SU-DHL-6 (cell line): Measurements from ENCODE around the gene PTH2.
A peak's percentile ranks its signal among the peaks of the same experiment; 100 is the strongest.

Source experiments
- H2AFZ ChIP-seq: fragments of 200-600 bp; sonication (generic); 2 replicates; pipeline ENCODE4 v1.6.1; 2014; ENCODE audit warnings: low read depth, mild to moderate bottlenecking, moderate library complexity, mixed read lengths, antibody characterized with exemption, low read length; ENCODE audit not compliant: severe bottlenecking
- H3F3A ChIP-seq: fragments of 200-600 bp; shearing (Covaris generic); 2 replicates; pipeline ENCODE4 v1.6.0; 2016; ENCODE audit warnings: antibody characterized with exemption, mild to moderate bottlenecking; ENCODE audit not compliant: insufficient read depth
- H3K27ac ChIP-seq: fragments of 200-600 bp; sonication (generic); 2 replicates; pipeline ENCODE4 v1.5.1; 2016; ENCODE audit warnings: low read depth, mild to moderate bottlenecking, low read length, moderate library complexity, mixed read lengths
- H3K27me3 ChIP-seq: fragments of 200-600 bp; sonication (generic), shearing (Covaris generic); 2 replicates; pipeline ENCODE4 v1.6.0; 2014; ENCODE audit warnings: mild to moderate bottlenecking, low read length
- H3K36me3 ChIP-seq: fragments of 200-600 bp; sonication (generic); 2 replicates; pipeline ENCODE4 v1.6.1; 2014; ENCODE audit warnings: mild to moderate bottlenecking, low read length, mixed read lengths
- H3K4me2 ChIP-seq: fragments of 300-600, 200-600 bp; shearing (Covaris generic), sonication (generic); 2 replicates; pipeline ENCODE4 v1.6.0; 2014; ENCODE audit warnings: low read length, low read depth, mild to moderate bottlenecking; ENCODE audit not compliant: poor library complexity, severe bottlenecking
- H3K4me3 ChIP-seq: fragments of 200-600 bp; sonication (generic); 2 replicates; pipeline ENCODE4 v1.5.1; 2014; ENCODE audit warnings: antibody characterized with exemption, low read length, mild to moderate bottlenecking, mixed read lengths; ENCODE audit not compliant: insufficient read depth, poor library complexity, severe bottlenecking
- H3K79me2 ChIP-seq: fragments of 200-600 bp; sonication (generic); 2 replicates; pipeline ENCODE4 v1.6.1; 2014; ENCODE audit warnings: mild to moderate bottlenecking, low read length, moderate library complexity; ENCODE audit not compliant: insufficient read depth
- H3K9ac ChIP-seq: fragments of 200-600 bp; sonication (generic); 2 replicates; pipeline ENCODE4 v1.7.0; 2014; ENCODE audit warnings: mild to moderate bottlenecking, low read length
- H3K9me2 ChIP-seq: fragments of 200-600 bp; sonication (generic); replicated peaks from 2 replicates; pipeline ENCODE4 v1.6.1; 2014; ENCODE audit warnings: low read length; ENCODE audit not compliant: insufficient read depth
- H3K9me3 ChIP-seq: fragments of 200-600 bp; sonication (generic); 2 replicates; pipeline ENCODE4 v1.6.1; 2014; ENCODE audit warnings: low read length, mixed read lengths; ENCODE audit not compliant: insufficient read depth
- H4K20me1 ChIP-seq: fragments of 200-600 bp; sonication (generic); 2 replicates; pipeline ENCODE4 v1.6.1; 2014; ENCODE audit warnings: low read depth, mild to moderate bottlenecking, antibody characterized with exemption, low read length, moderate library complexity, mixed read lengths
- EZH2phosphoT487 ChIP-seq: fragments of 200-600 bp; sonication (generic), shearing (Covaris generic); conservative IDR thresholded peaks from 2 replicates; pipeline ENCODE4 v1.6.1; 2018; ENCODE audit warnings: mild to moderate bottlenecking, antibody characterized with exemption, low read length, moderate library complexity, mixed read lengths
- TF ChIP-seq, protein P1 (sequence below): fragments of 200-600 bp; sonication (generic); IDR thresholded peaks from one replicate; pipeline ENCODE4 v1.5.1; 2017; ENCODE audit warnings: antibody characterized with exemption, mild to moderate bottlenecking, low read length, moderate library complexity; ENCODE audit not compliant: insufficient read depth, poor library complexity, severe bottlenecking

The PTH2 gene

DNA sequence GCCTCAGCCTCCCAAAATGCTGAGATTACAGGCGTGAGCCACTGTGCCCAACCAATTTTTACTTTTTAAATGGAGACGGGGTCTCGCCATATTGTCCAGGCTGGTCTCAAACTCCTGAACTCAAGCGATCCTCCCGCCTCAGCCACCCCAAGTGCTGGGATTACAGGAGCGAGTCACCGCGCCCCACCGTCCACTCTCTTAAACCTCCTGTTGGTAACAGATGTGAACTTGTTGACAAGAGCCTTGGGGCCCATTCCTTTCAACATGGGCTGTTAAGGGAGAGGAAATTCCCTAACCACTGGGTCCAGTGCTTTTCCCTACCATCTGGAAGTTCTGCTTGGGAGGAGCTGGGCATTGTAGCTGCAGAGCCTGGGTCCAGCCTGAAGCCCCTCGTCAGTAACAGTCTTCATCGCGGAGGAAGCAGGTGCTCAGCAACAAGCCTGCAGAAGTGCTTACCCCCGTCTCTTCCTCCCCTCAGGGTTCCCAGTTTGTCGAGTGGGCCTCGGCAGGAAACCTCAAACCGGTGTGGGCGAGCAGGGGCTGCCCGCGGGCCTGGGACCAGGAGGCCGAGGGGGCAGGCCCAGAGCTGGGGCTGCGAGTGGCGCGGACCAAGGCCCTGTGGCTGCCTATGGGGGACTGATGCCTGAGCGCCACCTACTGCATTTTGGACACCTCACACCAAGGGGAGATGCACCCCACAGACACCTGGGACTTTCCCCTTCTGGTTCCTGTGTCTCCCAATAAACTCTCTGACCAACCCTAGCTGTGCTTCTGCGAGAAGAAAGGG, 46.8 kb upstream of the PTH2 start:
- peaks cover 13% of the 10 kb centered on the region; the same call in 1 of the 2 replicates for H3F3A ChIP-seq
- no peak overlapping the region for H3K4me3 ChIP-seq
- no peaks in the 10 kb centered on the region for H3K79me2 ChIP-seq
- H3K4me2 ChIP-seq, result no peak overlapping the region
- H3K9ac ChIP-seq, result no peak overlapping the region; the same call in 1 of the 2 replicates
- H3K9me3 ChIP-seq, result no peaks in the 10 kb centered on the region
- H3K27ac ChIP-seq, result peak overlapping the region; percentile 40
- TF ChIP-seq, protein P1, sequence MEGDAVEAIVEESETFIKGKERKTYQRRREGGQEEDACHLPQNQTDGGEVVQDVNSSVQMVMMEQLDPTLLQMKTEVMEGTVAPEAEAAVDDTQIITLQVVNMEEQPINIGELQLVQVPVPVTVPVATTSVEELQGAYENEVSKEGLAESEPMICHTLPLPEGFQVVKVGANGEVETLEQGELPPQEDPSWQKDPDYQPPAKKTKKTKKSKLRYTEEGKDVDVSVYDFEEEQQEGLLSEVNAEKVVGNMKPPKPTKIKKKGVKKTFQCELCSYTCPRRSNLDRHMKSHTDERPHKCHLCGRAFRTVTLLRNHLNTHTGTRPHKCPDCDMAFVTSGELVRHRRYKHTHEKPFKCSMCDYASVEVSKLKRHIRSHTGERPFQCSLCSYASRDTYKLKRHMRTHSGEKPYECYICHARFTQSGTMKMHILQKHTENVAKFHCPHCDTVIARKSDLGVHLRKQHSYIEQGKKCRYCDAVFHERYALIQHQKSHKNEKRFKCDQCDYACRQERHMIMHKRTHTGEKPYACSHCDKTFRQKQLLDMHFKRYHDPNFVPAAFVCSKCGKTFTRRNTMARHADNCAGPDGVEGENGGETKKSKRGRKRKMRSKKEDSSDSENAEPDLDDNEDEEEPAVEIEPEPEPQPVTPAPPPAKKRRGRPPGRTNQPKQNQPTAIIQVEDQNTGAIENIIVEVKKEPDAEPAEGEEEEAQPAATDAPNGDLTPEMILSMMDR, result peak; percentile 61
- no peak for TF ChIP-seq EZH2phosphoT487
- H4K20me1 ChIP-seq, result no peaks in the 10 kb centered on the region
- H3K36me3 ChIP-seq, result no peaks in the 10 kb centered on the region
- no peaks in the 10 kb centered on the region for H3K9me2 ChIP-seq
- H3K27me3 ChIP-seq, result no peaks in the 10 kb centered on the region
- peak overlapping the region; percentile 10 for H2AFZ ChIP-seq

DNA sequence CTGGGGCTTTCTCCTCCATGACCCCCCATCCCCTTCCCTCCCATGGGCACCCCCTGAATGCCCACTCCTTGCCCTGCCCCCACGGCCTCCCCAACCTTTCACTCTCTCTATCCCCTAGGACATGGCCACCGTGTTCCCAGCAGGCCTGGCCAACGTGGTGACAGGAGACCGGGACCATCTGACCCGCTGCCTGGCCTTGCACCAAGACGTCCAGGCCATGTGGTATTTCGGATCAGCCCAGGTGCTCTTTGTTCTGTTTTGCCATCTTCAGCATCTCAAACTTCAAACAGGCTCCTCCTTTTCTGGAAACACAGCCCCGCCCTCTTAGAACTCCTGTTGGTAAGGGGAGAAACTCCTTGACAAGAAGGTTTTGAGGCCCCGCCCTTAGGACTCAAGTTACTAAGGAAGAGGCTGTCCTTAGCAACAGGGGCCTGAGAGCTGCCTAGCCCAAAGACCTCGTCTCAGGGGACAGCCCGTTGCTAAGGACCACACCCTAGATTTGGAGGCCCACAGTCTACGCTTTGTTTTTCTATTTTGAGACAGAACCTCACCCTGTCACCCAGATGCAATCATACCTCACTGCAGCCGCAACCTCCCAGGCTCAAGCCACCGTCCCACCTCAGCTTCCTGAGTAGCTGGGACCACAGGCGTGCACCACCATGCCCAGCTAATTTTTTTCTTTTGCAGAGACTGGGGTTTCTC, 45.7 kb upstream of the PTH2 start:
- Histone ChIP-seq H3K9me2 (no peaks in the 10 kb centered on the region), H3K36me3 (no peaks in the 10 kb centered on the region), H3K4me3 (no peak overlapping the region), H3K9ac (no peak overlapping the region), H4K20me1 (no peaks in the 10 kb centered on the region), H2AFZ (no peak overlapping the region), H3F3A (peaks cover 13% of the 10 kb centered on the region; the same call in 1 of the 2 replicates), H3K27ac (no peak overlapping the region; the same call in 1 of the 2 replicates), H3K27me3 (no peaks in the 10 kb centered on the region), H3K79me2 (no peaks in the 10 kb centered on the region), H3K9me3 (no peaks in the 10 kb centered on the region), H3K4me2 (no peak overlapping the region)
- TF ChIP-seq, protein P1, result no peak
- TF ChIP-seq EZH2phosphoT487, result no peak

DNA sequence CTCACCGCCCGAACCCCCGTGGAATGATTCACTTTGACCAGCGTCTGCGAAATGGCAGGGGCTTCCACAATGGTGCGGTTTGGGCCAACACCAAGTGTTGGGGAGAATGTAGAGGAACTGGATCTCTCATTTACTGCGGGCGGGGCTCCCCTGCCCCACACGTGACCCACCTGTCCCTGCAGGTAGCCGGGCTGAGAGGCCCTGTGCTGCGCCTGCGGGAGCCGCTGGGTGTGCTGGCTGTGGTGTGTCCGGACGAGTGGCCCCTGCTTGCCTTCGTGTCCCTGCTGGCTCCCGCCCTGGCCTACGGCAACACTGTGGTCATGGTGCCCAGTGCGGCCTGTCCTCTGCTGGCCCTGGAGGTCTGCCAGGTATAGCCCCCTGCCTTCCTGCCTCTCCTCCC, 45.0 kb upstream of the PTH2 start:
- Histone ChIP-seq H3K9me3 (no peaks in the 10 kb centered on the region), H3K79me2 (no peaks in the 10 kb centered on the region), H3F3A (peaks cover 13% of the 10 kb centered on the region; the same call in 1 of the 2 replicates), H3K27ac (no peak overlapping the region), H3K36me3 (no peaks in the 10 kb centered on the region), H3K4me3 (no peak overlapping the region), H3K9ac (no peak overlapping the region), H3K9me2 (no peaks in the 10 kb centered on the region), H3K27me3 (no peaks in the 10 kb centered on the region), H4K20me1 (no peaks in the 10 kb centered on the region), H3K4me2 (no peak overlapping the region), H2AFZ (no peak overlapping the region)
- TF ChIP-seq, protein P1, result no peak
- no peak for TF ChIP-seq EZH2phosphoT487
